Panc1 (cell line): ENCODE data around the gene TAF6L. TPM values are rescaled to one million over a fixed set of nuclear protein-coding genes. Genes with fewer than 3 reads are reported as not detected.

Source experiments
- ATAC-seq: fragments of 200-7000 bp; cut with Tn5 transposase; 2 replicates; pipeline ENCODE4 v1.9.1; 2020; ENCODE audit warnings: mild to moderate bottlenecking, moderate library complexity
- BruUV-seq: library from RNA; stranded (reverse); fragments of 400-500 nt; replicated peaks from 2 replicates; lab custom pipeline; 2021; lab: Mats Ljungman, UMichigan
- CTCF ChIA-PET: fragments of 300-600 bp; sonication (Branson Sonifier 250); formaldehyde crosslinking; loops from one replicate; lab custom pipeline; 2022; ENCODE audit warnings: antibody characterized with exemption; lab: Charles Lee
- POLR2A ChIA-PET: fragments of 300-600 bp; sonication (Branson Sonifier 250); formaldehyde crosslinking; loops from one replicate; lab custom pipeline; 2022; ENCODE audit warnings: antibody characterized with exemption; lab: Charles Lee
- DNase-seq: peaks from one replicate; pipeline ENCODE4 v3.0.0-alpha.2; 2010; ENCODE audit warnings: low read depth, low spot score
- H3K27ac ChIP-seq: 2 replicates; pipeline ENCODE4 v1.5.1; 2011; ENCODE audit warnings: mild to moderate bottlenecking, low read length, inconsistent platforms
- H3K27me3 ChIP-seq: fragments of 200-500 bp; sonication (Bioruptor generic); 2 replicates; pipeline ENCODE4 v1.6.0; 2014; ENCODE audit warnings: low read length, inconsistent platforms; ENCODE audit not compliant: control insufficient read depth, insufficient read depth
- H3K36me3 ChIP-seq: fragments of 200-500 bp; sonication (Bioruptor generic); 2 replicates; pipeline ENCODE4 v1.5.1; 2014; ENCODE audit warnings: inconsistent platforms, mild to moderate bottlenecking, low read length, moderate library complexity; ENCODE audit not compliant: control insufficient read depth, insufficient read depth
- H3K4me1 ChIP-seq: 2 replicates; pipeline ENCODE4 v1.5.1; 2011; ENCODE audit warnings: inconsistent platforms, mild to moderate bottlenecking, low read length, moderate library complexity; ENCODE audit not compliant: control insufficient read depth, insufficient read depth
- H3K4me3 ChIP-seq, 2 experiments: 2 replicates each; pipeline ENCODE4 v1.5.1; 2011 to 2012; ENCODE audit warnings: low read depth in 2 of 2, low read length in 2 of 2, mild to moderate bottlenecking in 2 of 2, inconsistent platforms in 1 of 2, moderate library complexity in 1 of 2
- H3K9me3 ChIP-seq: fragments of 200-500 bp; sonication (Bioruptor generic); 2 replicates; pipeline ENCODE4 v1.5.1; 2014; ENCODE audit warnings: low read depth, mild to moderate bottlenecking, inconsistent platforms, low read length, moderate library complexity; ENCODE audit not compliant: control insufficient read depth, insufficient read depth
- CTCF ChIP-seq: fragments of 450-650 bp; IDR thresholded peaks from 2 replicates; pipeline ENCODE4 v1.5.1; 2017; ENCODE audit warnings: mild to moderate bottlenecking
- POLR2AphosphoS5 ChIP-seq: IDR thresholded peaks from 2 replicates; pipeline ENCODE4 v1.6.1; 2012; ENCODE audit warnings: mild to moderate bottlenecking, low read depth, low read length, moderate library complexity
- REST ChIP-seq, 2 experiments: IDR thresholded peaks; 2 replicates each; pipeline ENCODE4 v1.6.1; 2011 to 2012; ENCODE audit warnings: low read depth in 2 of 2, control low read depth in 1 of 2, low read length in 1 of 2, mild to moderate bottlenecking in 1 of 2, moderate library complexity in 1 of 2; ENCODE audit not compliant: insufficient read depth in 1 of 2
- SIN3A ChIP-seq: IDR thresholded peaks from 2 replicates; pipeline ENCODE4 v1.6.1; 2012; ENCODE audit warnings: low read depth, mild to moderate bottlenecking, low read length, moderate library complexity, borderline replicate concordance; ENCODE audit not compliant: insufficient read depth
- TCF7L2 ChIP-seq: IDR thresholded peaks from 2 replicates; pipeline ENCODE4 v1.6.1; 2011; ENCODE audit warnings: mild to moderate bottlenecking, low read depth, low read length, inconsistent platforms
- in situ Hi-C: cut with HindIII; loops from 2 replicates; pipeline ENCODE4 v1.10.0; 2016; ENCODE audit warnings: low sequenced_read_pairs, low pct_unique_long_range_greater_than_20kb
- intact Hi-C: fragments of 100-400 bp; cut with micrococcal nuclease; formaldehyde crosslinking; loops from one replicate; pipeline ENCODE4 v1.10.0; 2022; ENCODE audit not compliant: unreplicated experiment
- total RNA-seq: library from RNA; stranded (reverse); gene quantifications from one replicate; pipeline ENCODE4 v1.2.1, GENCODE V29; 2021; ENCODE audit not compliant: unreplicated experiment

TAF6L gene
- total RNA-seq, 1 experiment from 2014 or later = 32.6 TPM

- Histone ChIP-seq H3K27ac (no peak overlapping the region), H3K27me3 (no peaks in the 10 kb centered on the region), H3K36me3 (peaks cover 24% of the 10 kb centered on the region), H3K9me3 (no peaks in the 10 kb centered on the region), H3K4me1 (peaks cover 6% of the 10 kb centered on the region), H3K4me3 (no peak overlapping the region)
- DNase-seq (no peak), ATAC-seq (no peak)
- POLR2A ChIA-PET = interaction anchor here (0.5 to 0.6 kb wide), 2 partner anchors 11 to 347 kb away, joined by 4 read pairs; no protein-coding TSS in a partner anchor
- in situ Hi-C loops (no loop called here), intact Hi-C loops (no loop called here)
- no TSS peak for BruUV-seq
- CTCF ChIA-PET = no interaction called here
- no peak for TF ChIP-seq SIN3A
- no peak for TF ChIP-seq CTCF
- TF ChIP-seq REST (IDR thresholded peaks at IDR 0.05; ENCODE audit: insufficient read depth in 1 of 2, low read depth in 2 of 2, low read length in 1 of 2) = no peak
- no peak for TF ChIP-seq POLR2AphosphoS5
- TF ChIP-seq TCF7L2 = no peak
These were observed 29.9 kb downstream of the TAF6L start for GRCh38 chr11:62801071-62801470.

GRCh38 chr11:62804310-62805075, 33.3 kb downstream of the TAF6L start:
- TF ChIP-seq POLR2AphosphoS5 (no peak), TCF7L2 (no peak), REST (IDR thresholded peaks at IDR 0.05; ENCODE audit: insufficient read depth in 1 of 2, low read depth in 2 of 2, low read length in 1 of 2) (no peak), CTCF (no peak), SIN3A (no peak)
- BruUV-seq = TSS peak; percentile 85
- intact Hi-C loops = no loop called here
- DNase-seq = no peak
- H3K27ac ChIP-seq = peak overlapping the region; percentile 93
- peaks cover 24% of the 10 kb centered on the region for H3K36me3 ChIP-seq
- ChIA-PET CTCF (no interaction called here), POLR2A (no interaction called here)
- no peaks in the 10 kb centered on the region for H3K9me3 ChIP-seq
- in situ Hi-C loops = no loop called here
- H3K4me3 ChIP-seq = peak overlapping the region; percentile 94 to 98
- no peaks in the 10 kb centered on the region for H3K27me3 ChIP-seq
- peak; percentile 24 for ATAC-seq
- H3K4me1 ChIP-seq = peaks cover 10% of the 10 kb centered on the region
